IgD-negative memory B cell (primary cell): ENCODE data around the gene FAS. TPM values are rescaled to one million over a fixed set of nuclear protein-coding genes. Genes with fewer than 3 reads are reported as not detected.

Source experiments
- polyA plus RNA-seq: library from polyadenylated mRNA; unstranded; fragments of 300-500 nt; fragmentation: Illumina TruSeq; gene quantifications from one replicate; pipeline ENCODE4 v1.2.3, GENCODE V29; 2021

FAS gene
- polyA plus RNA-seq, 1 donor from 2014 or later, result 11.1 TPM

Other genes with a start within 250 kb of the FAS start
- 0.31 TPM for gene LIPN, start 230.8 kb upstream of the FAS start, polyA plus RNA-seq
- not detected for gene LIPM, start 188.1 kb upstream of the FAS start, polyA plus RNA-seq
- not detected for gene ANKRD22, start 139.0 kb upstream of the FAS start, polyA plus RNA-seq
- gene STAMBPL1, start 110.6 kb upstream of the FAS start, polyA plus RNA-seq, result 19.0 TPM
- gene ACTA2, start 38.0 kb upstream of the FAS start, polyA plus RNA-seq, result 9.4 TPM
- not detected for gene CH25H, start 216.5 kb downstream of the FAS start, polyA plus RNA-seq